Endodermal cell (in vitro differentiated cells): ENCODE results near the gene LRRC58. TPM values are rescaled to one million over a fixed set of nuclear protein-coding genes. Genes with fewer than 3 reads are reported as not detected.

Source experiments
- DNase-seq: peaks from one replicate; pipeline ENCODE4 v3.0.0-alpha.2; 2017
- H3K27ac ChIP-seq: 2 replicates; pipeline ENCODE4 v1.5.1; 2013; ENCODE audit warnings: mild to moderate bottlenecking, low read depth, low read length, moderate library complexity
- H3K27me3 ChIP-seq: 2 replicates; pipeline ENCODE4 v1.6.1; 2013; ENCODE audit warnings: mild to moderate bottlenecking, low read length, moderate library complexity; ENCODE audit not compliant: insufficient read depth, control insufficient read depth, poor library complexity, severe bottlenecking
- H3K36me3 ChIP-seq: 2 replicates; pipeline ENCODE4 v1.7.0; 2013; ENCODE audit warnings: mild to moderate bottlenecking, low read length, moderate library complexity; ENCODE audit not compliant: control insufficient read depth, insufficient read depth
- H3K4me1 ChIP-seq: one replicate; pipeline ENCODE4 v1.7.0; 2013; ENCODE audit warnings: low read length; ENCODE audit not compliant: control insufficient read depth, insufficient read depth
- H3K4me3 ChIP-seq: 2 replicates; pipeline ENCODE4 v1.5.1; 2013; ENCODE audit warnings: mild to moderate bottlenecking, low read length, moderate library complexity
- H3K9ac ChIP-seq: 2 replicates; pipeline ENCODE4 v1.6.1; 2013; ENCODE audit warnings: mild to moderate bottlenecking, low read length, moderate library complexity; ENCODE audit not compliant: poor library complexity, severe bottlenecking; ENCODE audit errors: extremely low read depth
- H3K9me3 ChIP-seq: 2 replicates; pipeline ENCODE4 v1.6.1; 2013; ENCODE audit warnings: mild to moderate bottlenecking, low read length, moderate library complexity; ENCODE audit not compliant: control insufficient read depth
- H3K27ac Mint-ChIP-seq: 2 replicates; pipeline ENCODE4 v1.8.0; 2020; ENCODE audit warnings: mixed read lengths
- H3K27me3 Mint-ChIP-seq: 2 replicates; pipeline ENCODE4 v1.8.0; 2021; ENCODE audit warnings: mild to moderate bottlenecking, mixed read lengths; ENCODE audit not compliant: insufficient read depth
- H3K36me3 Mint-ChIP-seq: 2 replicates; pipeline ENCODE4 v1.8.0; 2020; ENCODE audit warnings: low read depth, mixed read lengths
- H3K4me1 Mint-ChIP-seq: 2 replicates; pipeline ENCODE4 v1.8.0; 2020; ENCODE audit warnings: mixed read lengths
- H3K4me3 Mint-ChIP-seq: 2 replicates; pipeline ENCODE4 v1.8.0; 2020; ENCODE audit warnings: mild to moderate bottlenecking, moderate library complexity, mixed read lengths
- H3K9me3 Mint-ChIP-seq: 2 replicates; pipeline ENCODE4 v1.8.0; 2020; ENCODE audit warnings: mild to moderate bottlenecking, mixed read lengths
- WGBS, 2 experiments: methylation state at CpG; one replicate each; pipeline versions ENCODE4 v1.1.5 to v1.1.7; 2013; ENCODE audit warnings: missing lambda C conversion rate in 2 of 2, mixed read lengths in 1 of 2; ENCODE audit not compliant: insufficient coverage in 1 of 2, insufficient read length in 1 of 2; 5-methylcytosine and 5-hydroxymethylcytosine counted together
- total RNA-seq, 2 donors: library from RNA; stranded (reverse); fragmentation: NEBNext Ultra II Directional in 1 of 2; extraction: Animal tissue kit (Norgen Biotek cat#: 25700) in 1 of 2; gene quantifications; 2 replicates in 1 of 2; 3 replicates in 1 of 2; pipeline ENCODE4 v1.2.1, GENCODE V29; 2021
- TF ChIP-seq, protein P1 (sequence below): fragments of 200-600 bp; sonication (generic); conservative IDR thresholded peaks from 2 replicates; pipeline ENCODE4 v1.5.0; 2021; ENCODE audit warnings: antibody characterized with exemption, mild to moderate bottlenecking

Gene LRRC58
- total RNA-seq, 2 donors from 2014 or later, result 16.0 to 20.5 TPM

DNA sequence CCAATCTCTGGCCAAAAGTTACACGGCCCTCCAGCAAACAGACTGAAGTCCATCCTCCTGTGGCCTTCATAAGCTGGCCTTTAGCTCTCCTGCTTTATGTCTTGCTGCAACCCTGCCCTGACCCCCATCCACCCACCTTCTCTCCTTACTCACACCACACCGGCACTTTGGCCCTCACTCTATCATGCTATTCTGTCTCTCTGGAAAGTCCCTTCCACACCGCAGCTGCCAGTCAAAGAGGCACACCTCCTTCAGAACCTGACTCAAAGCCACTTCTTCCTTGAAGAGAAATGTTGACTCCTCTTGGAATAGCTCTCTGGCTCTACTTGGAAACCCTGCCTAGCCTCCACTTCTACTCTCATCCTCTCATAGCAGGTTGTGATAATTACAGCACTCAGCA is 68.6 kb downstream of the LRRC58 start:
- TF ChIP-seq, protein P1, sequence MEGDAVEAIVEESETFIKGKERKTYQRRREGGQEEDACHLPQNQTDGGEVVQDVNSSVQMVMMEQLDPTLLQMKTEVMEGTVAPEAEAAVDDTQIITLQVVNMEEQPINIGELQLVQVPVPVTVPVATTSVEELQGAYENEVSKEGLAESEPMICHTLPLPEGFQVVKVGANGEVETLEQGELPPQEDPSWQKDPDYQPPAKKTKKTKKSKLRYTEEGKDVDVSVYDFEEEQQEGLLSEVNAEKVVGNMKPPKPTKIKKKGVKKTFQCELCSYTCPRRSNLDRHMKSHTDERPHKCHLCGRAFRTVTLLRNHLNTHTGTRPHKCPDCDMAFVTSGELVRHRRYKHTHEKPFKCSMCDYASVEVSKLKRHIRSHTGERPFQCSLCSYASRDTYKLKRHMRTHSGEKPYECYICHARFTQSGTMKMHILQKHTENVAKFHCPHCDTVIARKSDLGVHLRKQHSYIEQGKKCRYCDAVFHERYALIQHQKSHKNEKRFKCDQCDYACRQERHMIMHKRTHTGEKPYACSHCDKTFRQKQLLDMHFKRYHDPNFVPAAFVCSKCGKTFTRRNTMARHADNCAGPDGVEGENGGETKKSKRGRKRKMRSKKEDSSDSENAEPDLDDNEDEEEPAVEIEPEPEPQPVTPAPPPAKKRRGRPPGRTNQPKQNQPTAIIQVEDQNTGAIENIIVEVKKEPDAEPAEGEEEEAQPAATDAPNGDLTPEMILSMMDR, result no peak
- WGBS, 2 experiments, result 90 to 100% methylated on average over 1 to 3 of the region's 3 CpGs
- H3K4me1 Mint-ChIP-seq, result peaks cover 5% of the 10 kb centered on the region
- Histone ChIP-seq H3K27me3 (peaks cover 20% of the 10 kb centered on the region), H3K36me3 (no peaks in the 10 kb centered on the region), H3K27ac (peak overlapping the region; percentile 36), H3K9me3 (no peaks in the 10 kb centered on the region), H3K9ac (no peak overlapping the region), H3K4me3 (no peak overlapping the region), H3K4me1 (no peaks in the 10 kb centered on the region)
- peaks cover 36% of the 10 kb centered on the region for H3K27me3 Mint-ChIP-seq
- no peak overlapping the region for H3K4me3 Mint-ChIP-seq
- no peak overlapping the region for H3K27ac Mint-ChIP-seq
- no peaks in the 10 kb centered on the region for H3K36me3 Mint-ChIP-seq
- DNase-seq, result no peak
- no peaks in the 10 kb centered on the region for H3K9me3 Mint-ChIP-seq

DNA sequence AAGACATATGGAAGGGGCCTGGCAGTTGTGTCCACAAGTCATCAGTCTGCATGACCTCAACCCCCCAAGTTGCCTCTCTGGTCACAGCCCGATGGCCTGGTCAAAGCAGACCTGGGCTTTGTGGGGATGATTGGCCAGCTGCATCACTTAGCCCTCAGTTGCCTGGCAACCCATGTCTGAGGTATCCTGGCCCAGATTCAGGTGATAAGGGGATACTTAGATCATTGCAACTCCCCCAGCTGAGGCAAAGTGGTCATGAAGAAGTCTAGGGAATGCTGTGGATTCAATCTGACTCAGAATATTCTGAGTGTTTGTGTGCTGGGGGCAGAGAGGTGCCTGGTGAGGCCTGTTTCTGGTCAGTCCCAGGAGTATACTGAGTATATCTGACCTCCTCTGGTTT is 69.1 kb downstream of the LRRC58 start:
- Histone ChIP-seq H3K27ac (no peak overlapping the region), H3K27me3 (peaks cover 16% of the 10 kb centered on the region), H3K36me3 (no peaks in the 10 kb centered on the region), H3K9ac (no peak overlapping the region), H3K4me3 (no peak overlapping the region), H3K4me1 (no peaks in the 10 kb centered on the region), H3K9me3 (no peaks in the 10 kb centered on the region)
- TF ChIP-seq, protein P1, result no peak
- Mint-ChIP-seq H3K9me3 (no peaks in the 10 kb centered on the region), H3K27ac (no peak overlapping the region), H3K4me3 (no peak overlapping the region), H3K36me3 (no peaks in the 10 kb centered on the region), H3K27me3 (peaks cover 34% of the 10 kb centered on the region), H3K4me1 (peaks cover 5% of the 10 kb centered on the region)
- 89% methylated on average over 1 of the region's 1 CpG; no CpG with 5 or more reads in 1 of the 2 experiments for WGBS, 2 experiments
- no peak for DNase-seq

DNA sequence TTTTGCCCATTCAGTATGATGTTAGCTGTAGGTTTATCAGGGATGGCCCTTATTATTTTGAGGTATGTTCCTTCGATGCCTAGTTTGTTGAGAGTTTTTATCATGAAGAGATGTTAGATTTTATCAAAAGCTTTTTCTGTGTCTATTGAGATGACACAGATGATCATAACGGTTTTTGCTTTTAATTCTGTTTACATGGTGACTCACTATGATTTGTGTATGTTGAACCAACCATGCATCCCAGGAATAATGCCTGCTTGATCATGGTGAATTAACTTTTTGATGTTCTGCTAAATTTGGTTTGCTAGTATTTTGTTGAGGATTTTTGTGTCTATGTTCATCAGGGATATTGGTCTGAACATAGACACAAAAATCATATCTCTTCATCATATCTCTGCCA is 72.4 kb downstream of the LRRC58 start:
- H3K36me3 Mint-ChIP-seq, result no peaks in the 10 kb centered on the region
- H3K4me1 Mint-ChIP-seq, result peaks cover 8% of the 10 kb centered on the region
- H3K27ac Mint-ChIP-seq, result no peak overlapping the region
- Histone ChIP-seq H3K9me3 (no peaks in the 10 kb centered on the region), H3K36me3 (no peaks in the 10 kb centered on the region), H3K4me1 (peaks cover 3% of the 10 kb centered on the region), H3K27me3 (no peaks in the 10 kb centered on the region), H3K4me3 (no peak overlapping the region), H3K9ac (no peak overlapping the region), H3K27ac (no peak overlapping the region)
- no peak for DNase-seq
- TF ChIP-seq, protein P1, result no peak
- no peak overlapping the region for H3K4me3 Mint-ChIP-seq
- H3K27me3 Mint-ChIP-seq, result peaks cover 10% of the 10 kb centered on the region
- no peaks in the 10 kb centered on the region for H3K9me3 Mint-ChIP-seq
- WGBS, 2 experiments, result 89% methylated on average over 2 of the region's 2 CpGs; no CpG with 5 or more reads in 1 of the 2 experiments
